GM19023 (cell line): ENCODE measurements around the gene GFOD2.
"Not testable (repeated sequence)": the region's sequence is repeated elsewhere in the genome, so short reads cannot be mapped to it uniquely, and the experiment has no call there.

Experiments
- ATAC-seq: cut with Tn5 transposase; IDR thresholded peaks from one replicate; pipeline ENCODE4 v1.9.1; 2021; ENCODE audit warnings: mild to moderate bottlenecking, moderate library complexity; ENCODE audit not compliant: unreplicated experiment

Gene GFOD2

GRCh38 chr16:67707210-67707609 lies 11.9 kb downstream of the GFOD2 start:
- ATAC-seq: no peak

DNA sequence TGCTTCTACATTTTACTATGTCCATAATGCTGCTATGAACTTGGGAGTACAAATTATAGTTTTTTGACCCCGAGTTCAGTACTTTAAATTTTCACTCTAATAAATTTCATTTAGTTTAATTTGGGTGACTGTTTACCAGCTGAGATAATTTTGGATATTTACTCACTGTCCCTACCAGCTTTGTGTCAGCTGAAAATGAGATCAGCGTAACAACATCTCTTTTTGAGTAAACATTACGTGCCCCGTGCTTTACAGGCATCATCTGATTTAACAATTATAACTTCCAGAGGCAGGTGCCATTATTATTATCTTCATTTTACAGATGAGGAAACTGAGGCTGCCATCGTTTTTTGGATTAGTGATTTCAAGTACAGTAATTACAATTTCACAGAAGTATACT lies 15.0 kb downstream of the GFOD2 start:
- ATAC-seq: no peak

DNA sequence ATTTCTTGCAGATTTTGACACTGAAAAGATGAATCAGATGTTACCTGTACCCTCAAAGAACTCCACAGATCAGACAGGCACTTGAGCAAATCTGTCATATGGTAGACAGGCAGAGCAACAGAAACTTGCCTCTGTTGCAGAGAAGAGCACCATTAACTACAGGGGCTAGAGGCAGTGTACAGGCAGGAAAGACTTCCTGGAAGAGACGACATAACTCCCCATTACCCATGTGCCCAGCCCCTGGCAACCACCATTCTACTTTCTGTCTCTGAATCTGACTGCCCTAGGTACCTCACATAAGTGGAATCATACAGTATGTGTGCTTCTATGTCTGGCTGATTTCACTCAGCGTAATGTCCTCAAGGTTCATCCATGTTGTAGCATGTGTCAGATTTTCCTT lies 15.5 kb downstream of the GFOD2 start:
- no peak for ATAC-seq

GRCh38 chr16:67702130-67702529 lies 17.0 kb downstream of the GFOD2 start:
- ATAC-seq: no peak

DNA sequence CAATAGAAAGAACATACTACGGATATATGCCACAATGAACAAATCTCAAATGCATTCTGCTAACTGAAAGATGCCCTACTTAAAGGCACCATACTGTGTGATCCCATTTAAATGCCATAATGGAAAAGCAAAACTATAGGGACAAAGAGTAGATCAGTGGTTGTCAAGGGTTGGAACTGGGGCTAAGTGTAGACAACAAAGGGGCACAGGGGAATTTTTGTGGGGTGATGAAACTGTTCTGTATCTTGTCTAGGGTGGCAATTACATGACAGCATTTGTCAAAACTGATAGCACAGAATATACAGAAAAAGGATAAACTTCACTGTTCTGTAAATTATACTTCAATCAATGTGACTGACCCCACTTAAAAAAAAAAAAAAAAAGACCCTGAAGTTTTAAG lies 17.7 kb downstream of the GFOD2 start:
- ATAC-seq: no peak

DNA sequence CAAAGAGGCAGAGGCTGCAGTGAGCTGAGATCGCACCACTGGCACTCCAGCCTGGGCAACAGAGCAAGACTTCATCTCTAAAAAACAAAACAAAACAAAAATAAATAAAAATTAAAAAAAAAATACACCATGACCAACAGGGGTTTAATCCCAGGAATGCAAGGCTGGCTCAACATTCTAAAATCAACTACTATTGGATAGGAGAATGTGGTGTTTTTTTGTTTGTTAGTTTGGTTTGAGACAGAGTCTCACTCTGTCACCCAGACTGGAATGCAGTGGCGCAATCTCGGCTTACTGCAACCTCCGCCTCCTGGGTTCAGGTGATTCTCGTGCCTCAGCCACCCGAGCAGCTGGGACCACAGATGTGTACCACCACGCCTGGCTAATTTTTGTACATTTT lies 19.9 kb downstream of the GFOD2 start:
- ATAC-seq: no peak

DNA sequence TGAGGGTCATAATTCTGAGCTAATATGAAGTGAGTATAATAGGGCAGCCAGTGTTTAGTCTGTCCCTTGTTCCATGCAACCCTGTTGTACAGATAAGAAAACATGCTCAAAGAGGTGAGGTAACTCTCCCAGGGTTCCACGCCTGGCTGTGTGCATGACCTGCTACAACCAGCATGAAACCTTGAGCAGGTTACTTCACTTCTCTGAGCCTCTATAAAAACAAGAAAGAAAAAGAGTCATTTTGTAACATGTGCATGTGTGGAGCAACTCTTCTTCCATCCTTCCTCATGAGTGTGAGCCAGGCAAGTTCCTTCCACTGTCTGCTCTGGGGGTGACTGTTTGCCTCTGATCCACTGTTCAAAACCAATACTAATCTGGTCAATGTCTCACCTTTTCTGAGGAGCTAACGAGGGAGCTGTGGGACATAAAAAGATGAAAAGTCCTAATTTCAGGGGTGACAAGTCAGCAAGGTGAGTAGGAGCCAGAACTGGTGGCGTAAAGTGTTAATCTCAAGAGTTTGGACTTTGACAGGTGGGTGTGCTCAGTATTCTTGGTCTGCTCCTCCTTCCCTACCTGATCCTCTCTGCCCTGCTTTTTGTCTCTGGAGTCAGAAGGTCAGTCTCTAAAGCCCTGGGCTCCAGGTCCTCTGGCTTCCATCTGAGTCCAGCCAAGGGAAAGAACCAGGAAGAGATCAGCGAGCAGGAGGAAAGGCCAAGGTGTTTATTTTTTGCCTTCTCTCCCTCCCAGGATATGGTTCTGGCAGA lies 21.5 kb downstream of the GFOD2 start:
- ATAC-seq: no peak

GRCh38 chr16:67694611-67695010 lies 24.5 kb downstream of the GFOD2 start:
- no peak for ATAC-seq

DNA sequence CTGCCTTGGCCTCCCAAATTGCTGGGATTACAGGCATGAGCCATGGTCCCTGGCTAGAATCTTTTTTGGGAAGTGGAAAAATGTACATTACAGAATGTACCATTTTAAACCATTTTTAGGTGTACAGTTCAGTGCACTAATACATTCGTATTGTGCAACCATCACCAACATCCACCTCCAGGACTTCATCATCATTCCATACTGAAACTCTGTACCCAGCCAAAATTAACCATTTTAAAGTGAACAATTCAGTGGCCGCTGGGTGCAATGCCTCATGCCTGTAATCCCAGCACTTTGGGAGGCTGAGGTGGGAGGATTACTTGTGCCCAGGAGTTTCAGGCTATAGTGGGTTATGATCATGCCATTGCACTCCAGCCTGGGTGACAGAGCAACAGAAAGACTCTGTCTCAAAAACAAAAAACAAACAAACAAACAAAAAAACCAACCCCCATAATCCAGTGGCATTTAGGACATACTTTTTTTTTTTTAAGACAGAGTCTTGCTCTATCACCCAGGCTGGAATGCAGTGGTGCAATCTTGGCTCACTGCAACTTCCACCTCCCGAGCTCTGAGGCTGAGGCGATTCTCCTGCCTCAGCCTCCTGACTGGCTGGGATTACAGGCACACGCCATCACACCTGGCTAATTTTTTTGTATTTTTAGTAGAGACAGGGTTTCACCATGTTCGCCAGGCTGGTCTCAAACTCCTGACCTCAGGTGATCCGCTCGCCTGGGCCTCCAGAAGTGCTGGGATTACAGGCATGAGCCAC lies 25.4 kb downstream of the GFOD2 start:
- ATAC-seq: not testable (repeated sequence)

DNA sequence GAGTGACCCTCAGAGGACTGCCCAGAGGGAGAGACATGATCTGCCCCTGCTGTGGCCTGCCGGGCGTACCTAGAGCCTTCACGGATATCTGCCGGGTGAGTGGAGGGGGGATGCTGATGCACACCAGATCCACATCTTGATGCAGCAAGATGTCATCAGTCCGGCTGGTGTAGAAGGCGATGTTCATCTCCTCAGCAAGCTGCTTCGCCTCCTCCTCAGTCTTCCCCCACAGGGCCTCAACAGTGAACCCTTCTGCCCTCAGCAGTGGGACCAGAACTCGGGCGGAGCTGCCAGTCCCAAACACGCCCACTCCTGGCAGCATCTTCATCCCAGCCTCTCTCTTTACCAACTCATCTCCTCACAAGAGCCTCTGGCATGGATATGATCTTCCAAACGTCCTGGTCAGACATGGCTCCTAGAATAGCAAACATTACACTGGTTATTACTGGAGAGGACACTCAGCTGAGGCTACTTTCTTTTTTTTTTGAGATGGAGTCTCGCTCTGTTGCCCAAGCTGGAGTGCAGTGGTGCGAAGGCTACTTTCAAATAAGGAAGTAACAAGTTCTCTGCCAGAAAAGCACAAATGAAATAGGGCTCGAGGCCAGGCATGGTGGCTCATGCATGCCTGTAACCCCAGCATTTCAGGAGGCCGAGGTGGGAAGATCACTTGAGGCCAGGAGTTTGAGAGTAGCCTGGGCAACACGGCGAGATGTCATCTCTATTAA lies 33.6 kb downstream of the GFOD2 start:
- ATAC-seq: no peak

DNA sequence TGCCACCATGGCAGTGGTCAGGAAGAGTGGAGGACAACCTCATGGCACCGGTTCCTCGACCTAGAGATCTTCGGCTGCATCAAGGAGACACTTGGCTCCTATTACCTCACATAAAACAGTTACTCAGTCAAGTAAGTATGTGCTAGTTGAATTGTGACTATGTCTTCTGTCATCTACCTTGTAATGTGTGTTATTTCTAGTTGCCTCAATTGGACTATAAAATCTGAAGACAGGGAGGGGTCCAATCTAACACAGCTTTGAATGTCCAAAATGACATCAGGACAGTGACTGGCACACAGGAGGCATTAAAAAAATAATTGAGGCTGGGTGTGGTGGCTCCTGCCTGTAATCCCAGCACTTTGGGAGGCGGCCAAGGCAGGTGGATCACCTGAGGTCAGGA lies 35.3 kb downstream of the GFOD2 start:
- ATAC-seq: no peak

- ATAC-seq: no peak
These were observed 38.9 kb downstream of the GFOD2 start for GRCh38 chr16:67679935-67680897.

GRCh38 chr16:67678354-67679023 lies 40.6 kb downstream of the GFOD2 start:
- no peak for ATAC-seq

DNA sequence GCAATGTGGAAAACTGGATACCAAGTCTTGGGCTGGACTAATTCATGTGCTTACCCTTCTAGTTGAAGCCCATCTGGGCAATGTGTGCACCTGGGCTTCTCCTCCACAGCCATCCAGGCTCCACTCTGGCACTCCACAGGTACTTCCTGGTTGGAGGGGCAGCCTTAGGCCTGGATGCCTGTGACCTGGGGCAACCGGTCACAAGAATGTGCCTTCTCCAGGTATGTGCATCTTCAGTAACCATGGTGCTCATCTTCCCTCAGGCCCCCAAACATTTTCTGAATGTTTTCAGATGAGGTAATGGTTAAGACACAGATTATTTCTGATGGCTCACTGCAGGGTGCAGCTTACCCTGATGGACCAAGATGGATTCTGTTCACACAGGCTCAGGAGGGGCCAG lies 41.4 kb downstream of the GFOD2 start:
- no peak for ATAC-seq

DNA sequence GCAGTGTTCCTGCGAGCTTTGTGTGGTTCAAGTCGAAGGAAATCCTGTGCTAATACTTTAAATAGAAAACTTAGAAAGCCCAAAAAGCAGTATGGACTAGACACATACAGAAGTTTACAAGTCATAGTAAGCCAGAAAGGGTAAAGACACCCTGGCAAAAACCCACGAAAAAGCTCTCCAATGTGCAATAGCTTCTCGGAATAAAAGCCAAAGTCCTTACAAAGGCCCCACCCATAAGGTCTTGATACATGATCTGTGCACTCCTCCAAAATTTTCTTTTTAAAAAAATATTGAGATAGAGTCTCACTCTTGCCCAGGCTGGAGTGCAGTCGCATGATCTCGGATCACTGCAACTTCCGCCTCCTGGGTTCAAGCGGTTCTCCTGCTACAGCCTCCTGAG lies 42.2 kb downstream of the GFOD2 start:
- no peak for ATAC-seq

DNA sequence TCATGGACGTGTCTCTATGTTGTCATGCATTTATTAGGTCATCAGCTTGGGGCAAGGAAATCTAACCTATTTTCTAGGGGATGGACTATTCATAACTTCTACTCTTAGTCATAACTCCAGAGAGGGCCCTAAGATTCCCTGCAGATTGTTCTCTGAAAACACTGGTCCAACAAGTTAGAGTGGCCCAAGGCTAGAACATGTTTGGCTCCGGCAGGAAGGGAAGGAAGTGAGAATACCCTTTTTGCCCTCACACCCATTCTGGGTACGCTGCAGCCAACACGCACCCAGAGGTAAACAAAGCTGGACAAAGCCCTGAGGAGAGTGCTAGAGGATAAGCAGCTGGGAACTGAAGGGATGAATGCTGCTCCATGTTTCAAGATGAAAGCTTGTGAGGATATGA lies 42.6 kb downstream of the GFOD2 start:
- no peak for ATAC-seq

DNA sequence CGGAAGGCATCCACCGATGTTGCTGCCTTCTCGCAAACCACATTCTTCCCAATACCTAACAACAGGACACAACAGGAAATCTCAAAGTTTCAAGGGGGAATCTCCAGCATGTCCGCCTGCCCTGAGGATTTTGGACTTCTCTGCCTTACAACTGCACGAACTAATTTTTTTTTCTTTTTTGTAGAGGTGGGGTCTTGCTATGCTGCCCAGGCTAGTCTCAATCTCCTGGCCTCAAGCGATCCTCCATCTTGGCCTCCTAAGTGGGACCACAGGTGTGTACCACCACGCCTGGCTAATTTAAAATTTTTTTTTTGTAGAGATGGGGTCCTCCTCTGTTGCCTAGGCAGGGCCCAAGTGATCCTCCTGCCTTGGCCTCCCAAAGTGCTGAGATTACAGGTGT lies 43.1 kb downstream of the GFOD2 start:
- no peak for ATAC-seq

DNA sequence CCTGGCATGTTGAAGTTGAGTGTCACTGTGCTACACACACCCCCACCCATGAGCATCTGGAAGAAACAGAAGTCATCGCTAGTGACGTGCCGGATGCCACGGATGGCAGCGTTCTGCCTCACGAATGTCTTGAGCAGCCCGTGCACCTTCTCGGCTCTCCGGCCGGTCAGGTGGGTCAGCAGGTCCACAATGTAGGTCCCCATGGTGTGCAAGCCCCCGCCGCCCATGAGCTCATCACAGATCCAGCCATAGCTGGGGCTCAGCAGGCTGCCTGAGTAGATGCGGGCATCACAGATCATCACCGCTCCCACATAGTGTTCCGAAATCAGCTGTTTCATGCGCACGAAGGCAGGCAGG lies 43.6 kb downstream of the GFOD2 start:
- ATAC-seq: no peak

DNA sequence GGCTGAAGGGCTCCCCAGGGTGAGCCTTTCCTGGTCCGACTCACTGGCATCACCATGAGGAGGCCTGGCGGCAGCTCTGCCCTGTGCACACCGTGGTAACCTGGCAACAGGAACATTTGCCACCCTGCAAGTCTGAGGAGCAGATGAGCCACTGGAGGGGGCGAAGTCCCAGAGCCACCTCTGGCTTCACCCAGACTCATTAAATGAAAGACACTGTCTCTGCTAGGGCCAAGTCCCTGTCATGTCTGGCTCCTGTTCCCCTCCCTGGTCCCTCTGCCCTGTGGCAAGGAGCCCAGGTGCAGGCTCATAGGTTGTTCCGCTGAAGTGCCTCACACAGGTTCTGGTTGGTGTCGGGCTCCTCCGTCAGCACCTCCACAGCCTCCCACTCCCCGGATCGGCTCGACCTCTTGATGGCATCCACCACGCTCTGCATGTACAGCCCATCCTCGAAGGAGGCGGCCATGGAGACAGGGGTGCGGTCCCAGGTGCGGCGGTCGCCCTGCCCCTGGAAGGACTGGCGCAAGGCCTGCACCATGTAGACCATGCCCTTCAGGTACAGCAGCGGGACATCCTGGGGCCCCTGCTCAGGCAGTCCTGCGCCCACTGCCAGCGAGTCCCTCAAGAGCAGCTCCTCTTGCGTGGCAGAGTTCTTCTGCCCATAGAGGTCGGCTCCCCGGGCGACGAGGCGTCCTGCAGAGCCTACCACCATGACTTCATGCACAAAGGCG lies 44.1 kb downstream of the GFOD2 start:
- no peak for ATAC-seq
